GM23338 (cell line): ENCODE results near the gene CCDC183. TPM values are rescaled to one million over a fixed set of nuclear protein-coding genes. Genes with fewer than 3 reads are reported as not detected.

ENCODE experiments used
- ATAC-seq: fragments of 200-7000 bp; cut with Tn5 transposase; 3 replicates; pipeline ENCODE4 v1.9.1; 2020
- DNase-seq: peaks from one replicate; pipeline ENCODE4 v3.0.0-alpha.2; 2015; ENCODE audit warnings: low spot score
- H2AFZ ChIP-seq: fragments of 200-600 bp; sonication (generic); 2 replicates; pipeline ENCODE4 v1.8.0; 2016; ENCODE audit warnings: antibody characterized with exemption, mild to moderate bottlenecking, moderate library complexity
- H3F3A ChIP-seq: fragments of 200-600 bp; sonication (generic); replicated peaks from 2 replicates; pipeline ENCODE4 v1.8.0; 2017; ENCODE audit warnings: antibody characterized with exemption, mixed run types, low read depth
- H3K27ac ChIP-seq: fragments of 200-600 bp; sonication (generic); 2 replicates; pipeline ENCODE4 v1.6.1; 2016; ENCODE audit warnings: low read depth
- H3K27me3 ChIP-seq: fragments of 200-600 bp; sonication (generic); 2 replicates; pipeline ENCODE4 v1.8.0; 2016; ENCODE audit warnings: mild to moderate bottlenecking, mixed run types, moderate library complexity; ENCODE audit not compliant: insufficient read depth
- H3K36me3 ChIP-seq: fragments of 200-600 bp; sonication (generic); 2 replicates; pipeline ENCODE4 v1.8.0; 2016; ENCODE audit warnings: mild to moderate bottlenecking; ENCODE audit not compliant: insufficient read depth
- H3K4me1 ChIP-seq: fragments of 200-600 bp; sonication (generic); 2 replicates; pipeline ENCODE4 v1.8.0; 2016; ENCODE audit warnings: mild to moderate bottlenecking, moderate library complexity; ENCODE audit not compliant: insufficient read depth
- H3K4me2 ChIP-seq: fragments of 200-600 bp; sonication (generic); 2 replicates; pipeline ENCODE4 v1.7.1; 2017; ENCODE audit warnings: mixed run types
- H3K4me3 ChIP-seq: fragments of 200-600 bp; sonication (generic); 2 replicates; pipeline ENCODE4 v1.6.1; 2016; ENCODE audit warnings: mixed run types
- H3K79me2 ChIP-seq: fragments of 200-600 bp; sonication (generic); replicated peaks from 2 replicates; pipeline ENCODE4 v1.8.0; 2017; ENCODE audit warnings: mild to moderate bottlenecking; ENCODE audit not compliant: insufficient read depth
- H3K9me2 ChIP-seq: fragments of 200-600 bp; sonication (generic); 2 replicates; pipeline ENCODE4 v1.8.0; 2017; ENCODE audit not compliant: insufficient read depth
- H4K20me1 ChIP-seq: fragments of 200-600 bp; sonication (generic); replicated peaks from 2 replicates; pipeline ENCODE4 v1.8.0; 2017; ENCODE audit warnings: mild to moderate bottlenecking; ENCODE audit not compliant: insufficient read depth
- H3K27ac Mint-ChIP-seq: 2 replicates; pipeline ENCODE4 v1.8.0; 2020; ENCODE audit warnings: inconsistent platforms, mild to moderate bottlenecking, moderate library complexity, mixed read lengths
- H3K27me3 Mint-ChIP-seq: 3 replicates; pipeline ENCODE4 v1.8.0; 2022; ENCODE audit warnings: low read depth, mild to moderate bottlenecking, moderate library complexity, mixed read lengths, inconsistent platforms; ENCODE audit not compliant: insufficient read depth, poor library complexity
- H3K36me3 Mint-ChIP-seq: 3 replicates; pipeline ENCODE4 v1.8.0; 2021; ENCODE audit warnings: low read depth, mild to moderate bottlenecking, inconsistent platforms, moderate library complexity, mixed read lengths
- H3K4me1 Mint-ChIP-seq: 3 replicates; pipeline ENCODE4 v1.8.0; 2020; ENCODE audit warnings: mild to moderate bottlenecking, inconsistent platforms, mixed read lengths
- H3K4me3 Mint-ChIP-seq: 3 replicates; pipeline ENCODE4 v1.8.0; 2021; ENCODE audit warnings: moderate library complexity, mild to moderate bottlenecking, inconsistent platforms, mixed read lengths
- H3K9me3 Mint-ChIP-seq: 3 replicates; pipeline ENCODE4 v1.8.0; 2020; ENCODE audit warnings: moderate library complexity, mild to moderate bottlenecking, inconsistent platforms, mixed read lengths
- ETS1 ChIP-seq: IDR thresholded peaks from 2 replicates; pipeline ENCODE4 v1.6.1; 2016; ENCODE audit warnings: antibody characterized with exemption
- EZH2 ChIP-seq: fragments of 200-600 bp; sonication (generic); IDR thresholded peaks from one replicate; pipeline ENCODE4 v1.8.0; 2017; ENCODE audit warnings: antibody characterized with exemption, mild to moderate bottlenecking, low read depth; ENCODE audit not compliant: unreplicated experiment
- NANOG ChIP-seq: IDR thresholded peaks from 2 replicates; pipeline ENCODE4 v1.6.1; 2016; ENCODE audit warnings: antibody characterized with exemption, borderline replicate concordance
- POLR2AphosphoS5 ChIP-seq: IDR thresholded peaks from 2 replicates; pipeline ENCODE4 v1.6.1; 2016; ENCODE audit warnings: antibody characterized with exemption, low read depth
- REST ChIP-seq: IDR thresholded peaks from one replicate; pipeline ENCODE4 v1.6.1; 2018; ENCODE audit warnings: antibody characterized with exemption; ENCODE audit not compliant: unreplicated experiment
- ZNF462 ChIP-seq: fragments of 250-450 bp; sonication (Bioruptor Pico); IDR thresholded peaks from 2 replicates; pipeline ENCODE4 v1.5.0; 2020; ENCODE audit warnings: mild to moderate bottlenecking, moderate library complexity
- polyA plus RNA-seq: library from polyadenylated mRNA; unstranded; fragments of >200 nt; fragmentation: Nextera tagmentation; extraction: Ambion mirVana; gene quantifications from 2 replicates; pipeline ENCODE4 v1.2.1, GENCODE V29; 2016
- total RNA-seq: library from RNA; depleted of rRNA; stranded (reverse); fragments of >200 nt; shearing (Covaris generic); gene quantifications from 2 replicates; pipeline ENCODE4 v1.2.3, GENCODE V29; 2014

The CCDC183 gene
- total and polyA plus RNA-seq, 2 experiments from 2014 or later: 1.1 to 1.2 TPM

GRCh38 chr9:136773386-136774044 lies 22.6 kb upstream of the CCDC183 start:
- Histone ChIP-seq H3K27ac (no peak overlapping the region), H3K27me3 (no peaks in the 10 kb centered on the region), H3K79me2 (no peaks in the 10 kb centered on the region), H3K4me2 (no peak overlapping the region), H2AFZ (peak overlapping the region; percentile 97), H3F3A (0 out of 2 replicates have a peak, but pooled peaks cover 7% of the 10 kb centered on the region), H4K20me1 (no peaks in the 10 kb centered on the region), H3K4me1 (no peaks in the 10 kb centered on the region), H3K4me3 (no peak overlapping the region), H3K9me2 (0 out of 2 replicates have a peak, but pooled peaks cover 4% of the 10 kb centered on the region), H3K36me3 (no peaks in the 10 kb centered on the region; the same call in 1 of the 2 replicates)
- DNase-seq (peak; percentile 89), ATAC-seq (peak; percentile 90)
- H3K4me1 Mint-ChIP-seq: peaks cover 12% of the 10 kb centered on the region
- no peak overlapping the region for H3K4me3 Mint-ChIP-seq
- H3K36me3 Mint-ChIP-seq: peaks cover 14% of the 10 kb centered on the region
- H3K9me3 Mint-ChIP-seq: peaks cover 21% of the 10 kb centered on the region
- no peak for TF ChIP-seq EZH2
- no peak for TF ChIP-seq REST
- no peak for TF ChIP-seq NANOG
- peak; percentile 85 for TF ChIP-seq ETS1
- TF ChIP-seq ZNF462 (CRISPR knock-in tag): no peak
- 0 out of 2 replicates have a peak, but pooled peaks have one; percentile 31 for TF ChIP-seq POLR2AphosphoS5
- no peak overlapping the region; the same call in 1 of the 2 replicates for H3K27ac Mint-ChIP-seq
- peaks cover 20% of the 10 kb centered on the region for H3K27me3 Mint-ChIP-seq
